ENCODE data around the gene ID1. TPM values are rescaled to one million over a fixed set of nuclear protein-coding genes. Genes with fewer than 3 reads are reported as not detected.

ID1 gene
- total RNA-seq, 1 experiment from 2014 or later: 360 TPM

DNA sequence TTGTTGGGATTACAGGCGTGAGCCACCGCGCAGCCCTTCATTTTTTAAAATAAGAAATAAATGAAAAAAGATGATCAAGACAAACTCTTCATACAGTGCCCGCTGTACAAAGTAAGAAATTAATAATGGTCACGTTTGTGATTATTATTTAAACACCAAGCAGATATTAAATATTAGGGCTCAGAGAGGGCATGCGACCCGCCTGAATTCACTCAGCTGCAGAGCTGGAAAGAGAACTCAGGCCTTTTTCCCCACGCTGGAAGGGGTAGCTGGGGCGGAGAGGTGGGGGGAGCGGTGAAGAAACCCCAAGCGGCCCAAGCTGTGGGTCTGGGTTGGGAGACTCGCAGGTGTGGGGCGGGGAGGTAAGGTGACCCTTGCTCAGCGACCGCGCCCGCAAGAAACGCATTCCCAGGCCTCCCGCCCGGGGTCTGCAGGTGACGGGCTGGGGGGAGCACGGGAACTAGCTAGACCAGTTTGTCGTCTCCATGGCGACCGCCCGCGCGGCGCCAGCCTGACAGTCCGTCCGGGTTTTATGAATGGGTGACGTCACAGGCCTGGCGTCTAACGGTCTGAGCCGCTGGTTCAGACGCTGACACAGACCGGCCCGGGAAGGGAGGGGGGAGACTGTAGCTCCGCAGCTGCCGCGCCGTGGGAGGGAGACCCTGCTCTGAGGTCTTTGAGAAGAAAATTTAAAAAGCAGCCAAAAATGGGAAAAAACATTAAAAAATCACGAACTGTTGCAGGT lies 1.1 kb upstream of the ID1 start:
- Histone ChIP-seq H4K8ac (replicated peaks; ENCODE audit: insufficient read length, low read depth, low read length) (no peak overlapping the region), H3K27me3 (ENCODE audit: insufficient read depth, low read length) (no peaks in the 10 kb centered on the region), H3K4me2 (ENCODE audit: insufficient read depth, insufficient read length, low read length) (peak overlapping the region; percentile 57), H2AK5ac (ENCODE audit: insufficient read length, low read length) (no peak overlapping the region), H3K56ac (ENCODE audit: insufficient read length, low read depth, low read length) (no peak overlapping the region), H4K20me1 (ENCODE audit: control insufficient read depth, insufficient read depth, insufficient read length) (no peaks in the 10 kb centered on the region), H4K91ac (ENCODE audit: insufficient read length, low read depth, low read length) (no peak overlapping the region), H3K79me1 (ENCODE audit: insufficient read depth, low read depth, low read length, poor library complexity, severe bottlenecking) (no peaks in the 10 kb centered on the region), H3K9ac (ENCODE audit: extremely low read depth, insufficient read length, low read length) (no peak overlapping the region), H4K5ac (ENCODE audit: insufficient read length, low read depth, low read length) (no peak overlapping the region), H2BK5ac (ENCODE audit: insufficient read length, low read length) (no peak overlapping the region), H2BK120ac (ENCODE audit: low read depth, low read length, poor library complexity, severe bottlenecking) (peak overlapping the region; percentile 53), H3K27ac (ENCODE audit: insufficient read length, low read depth, low read length) (no peak overlapping the region), H2AFZ (ENCODE audit: low read length) (no peak overlapping the region), H3K14ac (ENCODE audit: insufficient read depth, low read length) (peak overlapping the region; percentile 19; the same call in 1 of the 2 replicates), H3K23ac (ENCODE audit: insufficient read length, low read depth, low read length) (no peak overlapping the region), H3K18ac (ENCODE audit: insufficient read length, low read depth, low read length) (peak overlapping the region; percentile 60), H2BK12ac (ENCODE audit: insufficient read length, low read depth, low read length) (no peak overlapping the region), H3K79me2 (ENCODE audit: insufficient read depth, low read length) (peaks cover 4% of the 10 kb centered on the region; the same call in 1 of the 2 replicates), H3K4ac (ENCODE audit: low read depth, low read length) (no peak overlapping the region; the same call in 1 of the 2 replicates), H2BK15ac (ENCODE audit: low read depth, low read length) (no peak overlapping the region), H3K4me1 (ENCODE audit: insufficient read depth, low read length) (peaks cover 5% of the 10 kb centered on the region; the same call in 1 of the 2 replicates), H3K23me2 (ENCODE audit: insufficient read length, low read depth, low read length, poor library complexity, severe bottlenecking) (peaks cover 17% of the 10 kb centered on the region), H3K9me3 (ENCODE audit: control insufficient read depth, low read depth, low read length) (no peaks in the 10 kb centered on the region), H2BK20ac (ENCODE audit: low read depth, low read length, poor library complexity, severe bottlenecking) (no peak overlapping the region), H3T11ph (ENCODE audit: low read length) (no peak overlapping the region)
- no CpG with 5 or more reads among the region's 43 CpGs for WGBS (ENCODE audit: extremely low coverage, insufficient read length, low lambda C conversion rate)
- Mint-ChIP-seq H3K4me3 (peak overlapping the region; percentile 93 to 97), H3K27me3 (ENCODE audit: low read depth) (peaks cover 2% of the 10 kb centered on the region), H3K4me1 (peaks cover 33 to 40% of the 10 kb centered on the region in 2 experiments), H3K36me3 (ENCODE audit: insufficient read depth in 1 of 3, low read depth in 3 of 3) (peaks cover 6 to 22% (median 18%) of the 10 kb centered on the region in 3 experiments), H3K9me3 (peaks cover 3% of the 10 kb centered on the region in 2 experiments; a peak in 2 of 5 replicates), H3K27ac (peak overlapping the region; percentile 95 to 100 (median 98); a peak in 6 of 7 replicates)
- peak; percentile 99 for DNase-seq
- TF ChIP-seq, protein P1, sequence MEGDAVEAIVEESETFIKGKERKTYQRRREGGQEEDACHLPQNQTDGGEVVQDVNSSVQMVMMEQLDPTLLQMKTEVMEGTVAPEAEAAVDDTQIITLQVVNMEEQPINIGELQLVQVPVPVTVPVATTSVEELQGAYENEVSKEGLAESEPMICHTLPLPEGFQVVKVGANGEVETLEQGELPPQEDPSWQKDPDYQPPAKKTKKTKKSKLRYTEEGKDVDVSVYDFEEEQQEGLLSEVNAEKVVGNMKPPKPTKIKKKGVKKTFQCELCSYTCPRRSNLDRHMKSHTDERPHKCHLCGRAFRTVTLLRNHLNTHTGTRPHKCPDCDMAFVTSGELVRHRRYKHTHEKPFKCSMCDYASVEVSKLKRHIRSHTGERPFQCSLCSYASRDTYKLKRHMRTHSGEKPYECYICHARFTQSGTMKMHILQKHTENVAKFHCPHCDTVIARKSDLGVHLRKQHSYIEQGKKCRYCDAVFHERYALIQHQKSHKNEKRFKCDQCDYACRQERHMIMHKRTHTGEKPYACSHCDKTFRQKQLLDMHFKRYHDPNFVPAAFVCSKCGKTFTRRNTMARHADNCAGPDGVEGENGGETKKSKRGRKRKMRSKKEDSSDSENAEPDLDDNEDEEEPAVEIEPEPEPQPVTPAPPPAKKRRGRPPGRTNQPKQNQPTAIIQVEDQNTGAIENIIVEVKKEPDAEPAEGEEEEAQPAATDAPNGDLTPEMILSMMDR (conservative IDR thresholded peaks at IDR 0.05): no peak
